KOPT-K1 (cell line): ENCODE measurements around the gene PSORS1C1.
"Not testable (repeated sequence)": the region's sequence is repeated elsewhere in the genome, so short reads cannot be mapped to it uniquely, and the experiment has no call there.

Source experiments
- H3K27ac ChIP-seq: fragments of 200-600 bp; sonication (generic); 2 replicates; pipeline ENCODE4 v1.5.1; 2016; ENCODE audit warnings: antibody characterized with exemption, mild to moderate bottlenecking, low read depth, low read length; ENCODE audit not compliant: poor library complexity, severe bottlenecking
- H3K36me3 ChIP-seq: fragments of 200-600 bp; sonication (generic); 2 replicates; pipeline ENCODE4 v1.5.1; 2017; ENCODE audit warnings: antibody characterized with exemption, mild to moderate bottlenecking, low read length, moderate library complexity; ENCODE audit not compliant: insufficient read depth
- H3K9me3 ChIP-seq: fragments of 200-600 bp; sonication (generic); 2 replicates; pipeline ENCODE4 v1.5.1; 2017; ENCODE audit warnings: antibody characterized with exemption, low read length, mild to moderate bottlenecking; ENCODE audit not compliant: insufficient read depth, poor library complexity, severe bottlenecking

The PSORS1C1 gene

DNA sequence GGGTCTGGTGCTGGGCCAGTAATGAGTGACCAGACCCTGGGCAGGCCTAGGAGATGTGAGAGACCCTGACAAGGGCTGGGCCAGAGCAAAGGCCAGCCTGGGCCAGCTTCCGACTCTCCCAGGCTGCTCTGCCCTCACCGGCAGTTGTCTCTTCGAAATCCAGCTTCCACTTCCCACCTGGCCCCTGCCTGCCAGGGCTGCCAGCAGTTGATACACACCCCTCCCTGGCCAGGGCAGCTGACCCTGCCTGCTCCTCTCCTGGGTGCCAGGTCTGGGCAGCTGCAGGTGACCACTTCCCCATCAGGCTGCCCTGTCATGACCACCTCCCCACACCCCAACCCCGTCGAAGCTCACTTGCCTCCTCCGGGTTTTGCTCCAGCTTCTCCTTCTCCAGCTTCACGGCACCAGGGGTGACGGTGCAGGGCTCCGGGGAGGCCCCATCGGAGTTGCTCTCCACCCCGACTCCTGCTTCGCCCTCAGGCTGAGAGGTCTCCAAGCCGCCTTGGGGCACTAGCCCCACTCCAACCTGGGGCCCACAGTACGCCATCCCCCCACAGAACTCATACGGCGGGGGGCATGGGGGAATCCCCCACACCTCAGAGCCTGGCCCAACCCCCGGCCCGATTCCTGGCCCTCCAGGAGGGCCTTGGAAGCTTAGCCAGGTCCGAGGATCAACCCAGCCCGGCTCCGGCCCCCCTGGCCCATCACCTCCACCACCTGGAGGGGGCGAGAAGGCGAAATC lies 55.4 kb downstream of the PSORS1C1 start:
- H3K9me3 ChIP-seq, H3K27ac ChIP-seq: not testable (repeated sequence)
- H3K36me3 ChIP-seq: peaks cover 11% of the 10 kb centered on the region; the same call in 1 of the 2 replicates

DNA sequence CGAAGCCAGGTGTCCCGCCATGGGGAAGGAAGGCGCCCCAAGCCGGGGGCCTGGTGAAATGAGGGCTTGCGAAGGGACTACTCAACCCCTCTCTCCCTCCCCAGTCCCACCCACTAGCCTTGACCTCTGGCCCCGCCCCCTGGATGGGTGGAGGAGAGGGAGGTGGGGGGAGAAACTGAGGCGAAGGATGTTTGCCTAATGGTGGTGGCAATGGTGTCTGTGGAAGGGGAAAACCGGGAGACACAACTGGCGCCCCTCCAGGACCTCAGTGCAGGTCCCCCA lies 55.9 kb downstream of the PSORS1C1 start, which contains the start of gene POU5F1:
TSS of gene POU5F1 (minus strand) at position 83 of the 282 bp plus-strand sequence. CDS start at position 21, 62 bp downstream.
- Histone ChIP-seq H3K9me3 (no peaks in the 10 kb centered on the region), H3K27ac (no peak within 1 kb of the TSS), H3K36me3 (peaks cover 8% of the 10 kb centered on the region; the same call in 1 of the 2 replicates)

DNA sequence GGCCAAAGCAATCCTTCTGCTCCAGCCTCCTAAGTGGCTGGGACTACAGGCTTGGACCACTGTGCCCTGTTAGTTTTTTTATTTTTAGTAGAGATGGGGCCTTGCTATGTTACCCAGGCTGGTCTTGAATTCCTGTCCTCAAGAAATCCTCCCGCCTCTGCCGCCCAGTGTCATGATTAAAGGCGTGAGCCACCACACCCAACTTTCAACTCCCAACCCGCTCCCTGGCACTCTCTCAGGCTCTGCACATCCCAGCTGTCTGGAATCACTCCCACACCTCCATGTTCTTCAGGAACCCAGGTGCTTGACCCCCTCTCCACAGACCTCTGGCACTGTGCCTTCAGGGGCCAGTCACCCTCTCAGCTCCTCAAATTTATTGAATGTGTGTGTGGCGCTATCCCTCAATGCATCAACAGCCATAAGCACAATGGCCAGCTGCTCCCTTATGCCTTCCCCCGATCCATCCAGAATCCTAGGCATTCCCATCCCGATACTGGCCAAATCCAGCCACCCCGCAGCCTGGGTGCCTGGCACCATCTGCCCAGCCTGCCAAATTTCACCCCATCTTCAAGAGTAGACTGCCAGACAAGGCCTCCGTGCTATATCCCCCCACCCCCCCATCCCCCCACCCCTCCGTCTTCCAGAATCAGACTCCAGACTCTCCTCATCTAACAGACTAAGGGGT lies 56.5 kb downstream of the PSORS1C1 start:
- Histone ChIP-seq H3K27ac (no peak overlapping the region), H3K36me3 (peaks cover 2% of the 10 kb centered on the region; the same call in 1 of the 2 replicates), H3K9me3 (no peaks in the 10 kb centered on the region)

- no peak overlapping the region for H3K27ac ChIP-seq
- H3K9me3 ChIP-seq: no peaks in the 10 kb centered on the region
- no peaks in the 10 kb centered on the region for H3K36me3 ChIP-seq
Observed at GRCh38 chr6:31171931-31172905, 57.6 kb downstream of the PSORS1C1 start.

GRCh38 chr6:31172973-31173384 lies 58.4 kb downstream of the PSORS1C1 start:
- H3K27ac ChIP-seq: no peak overlapping the region
- no peaks in the 10 kb centered on the region for H3K9me3 ChIP-seq
- H3K36me3 ChIP-seq: no peaks in the 10 kb centered on the region

DNA sequence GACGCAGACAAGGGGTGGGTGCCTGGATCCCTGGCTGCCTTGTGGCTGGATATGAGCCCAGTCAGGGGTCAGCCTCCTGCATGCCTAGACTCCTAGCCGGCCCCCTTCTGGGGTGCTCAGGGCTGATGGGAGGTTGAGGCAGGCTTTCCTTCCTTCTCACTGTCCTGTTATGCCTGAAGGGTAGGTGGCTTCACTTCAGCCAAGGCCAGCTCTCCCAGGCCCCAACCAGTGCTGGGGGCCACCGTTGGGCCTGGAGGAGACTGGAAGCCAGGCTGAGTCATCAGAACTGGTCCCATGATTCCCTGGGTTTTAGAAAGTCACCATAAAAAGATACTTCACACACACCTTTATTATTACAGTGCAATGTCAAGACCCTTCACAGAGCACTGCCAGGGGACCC lies 58.8 kb downstream of the PSORS1C1 start:
- Histone ChIP-seq H3K27ac (no peak overlapping the region), H3K9me3 (no peaks in the 10 kb centered on the region), H3K36me3 (no peaks in the 10 kb centered on the region)

GRCh38 chr6:31174378-31174777 lies 59.8 kb downstream of the PSORS1C1 start:
- no peak overlapping the region for H3K27ac ChIP-seq
- H3K9me3 ChIP-seq: no peaks in the 10 kb centered on the region

DNA sequence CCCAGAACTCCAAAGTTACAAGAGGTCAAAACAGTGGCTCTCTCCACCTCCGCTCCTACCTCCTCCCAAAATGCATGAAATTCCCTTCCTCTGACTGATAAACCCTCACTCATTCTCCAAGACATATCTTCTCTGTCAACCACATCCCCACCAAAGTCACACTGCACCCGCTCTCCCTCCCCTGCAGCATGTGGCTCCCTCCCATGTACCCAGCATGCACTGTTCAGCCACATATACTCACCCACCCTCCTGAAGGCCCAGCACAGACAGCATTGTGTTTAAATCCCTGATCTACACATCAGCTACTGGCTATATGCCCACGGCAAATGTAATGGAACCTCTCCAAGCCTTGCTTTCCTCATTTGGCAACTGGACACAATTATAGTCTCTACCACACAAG lies 61.4 kb downstream of the PSORS1C1 start:
- no peaks in the 10 kb centered on the region for H3K9me3 ChIP-seq
- H3K36me3 ChIP-seq: no peaks in the 10 kb centered on the region
- peak overlapping the region; percentile 3 for H3K27ac ChIP-seq

More at GRCh38 chr6:31174378-31174777, 59.8 kb downstream of the PSORS1C1 start:
- no peaks in the 10 kb centered on the region for H3K36me3 ChIP-seq

- Histone ChIP-seq H3K36me3 (no peaks in the 10 kb centered on the region), H3K27ac (no peak overlapping the region), H3K9me3 (no peaks in the 10 kb centered on the region)
Observed at GRCh38 chr6:31178143-31179041, 63.8 kb downstream of the PSORS1C1 start.

DNA sequence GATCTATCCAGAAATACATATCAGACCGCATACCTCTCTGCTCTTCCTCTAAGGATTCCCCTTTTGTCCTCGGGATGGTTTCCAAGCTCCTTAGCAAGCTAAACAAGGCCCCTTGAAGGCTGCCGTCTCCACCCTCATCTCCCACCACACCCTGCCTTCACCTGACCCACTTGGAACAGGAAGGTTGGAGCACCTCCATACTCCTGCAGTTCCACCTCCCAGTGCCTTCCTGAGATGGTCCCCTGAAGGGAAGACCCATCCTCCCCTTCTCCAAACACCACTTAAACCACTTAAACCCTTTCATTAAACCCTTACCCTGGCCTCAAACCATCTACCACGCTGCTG lies 64.4 kb downstream of the PSORS1C1 start:
- no peaks in the 10 kb centered on the region for H3K9me3 ChIP-seq
- no peak overlapping the region for H3K27ac ChIP-seq
- no peaks in the 10 kb centered on the region for H3K36me3 ChIP-seq

DNA sequence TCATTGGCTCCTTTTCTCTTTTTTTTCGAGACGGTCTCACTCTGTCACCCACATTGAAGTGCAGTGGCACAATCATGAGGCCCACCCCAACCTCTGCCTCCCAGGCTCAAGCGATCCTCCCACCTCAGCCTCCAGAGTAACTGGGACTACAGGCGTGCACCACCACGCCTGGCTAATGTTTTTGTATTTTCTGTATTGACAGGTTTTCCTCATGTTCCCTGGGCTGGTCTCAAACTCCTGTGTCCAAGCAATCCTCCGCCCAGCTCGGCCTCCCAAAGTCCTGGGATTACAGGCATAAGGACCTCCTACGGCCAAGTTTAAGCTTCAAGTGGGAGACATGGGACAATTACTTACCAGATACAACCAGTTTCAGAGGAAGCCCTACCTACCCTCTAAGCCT lies 65.3 kb downstream of the PSORS1C1 start:
- Histone ChIP-seq H3K9me3 (no peaks in the 10 kb centered on the region), H3K36me3 (no peaks in the 10 kb centered on the region), H3K27ac (no peak overlapping the region)

DNA sequence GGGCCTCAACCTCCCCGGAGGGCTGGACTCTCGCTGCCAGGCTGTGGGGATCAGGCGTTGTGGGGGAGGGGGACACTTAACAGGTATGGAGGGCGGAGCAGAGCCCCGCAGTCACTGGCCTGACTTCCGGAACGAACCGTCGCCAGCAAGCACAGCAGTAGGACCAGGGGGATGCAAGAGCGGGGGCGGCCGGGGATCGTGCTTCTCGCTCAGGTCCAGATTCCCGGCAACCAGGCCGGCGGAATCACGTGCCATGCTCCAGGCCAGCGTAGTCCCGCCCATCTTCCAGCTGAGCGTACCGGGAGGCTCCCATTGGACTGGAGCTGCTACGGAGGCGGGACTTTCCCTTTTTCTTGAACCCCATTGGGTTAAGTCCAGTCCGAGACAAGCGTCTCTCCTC lies 65.9 kb downstream of the PSORS1C1 start:
- Histone ChIP-seq H3K36me3 (no peaks in the 10 kb centered on the region), H3K9me3 (no peaks in the 10 kb centered on the region), H3K27ac (no peak overlapping the region)

DNA sequence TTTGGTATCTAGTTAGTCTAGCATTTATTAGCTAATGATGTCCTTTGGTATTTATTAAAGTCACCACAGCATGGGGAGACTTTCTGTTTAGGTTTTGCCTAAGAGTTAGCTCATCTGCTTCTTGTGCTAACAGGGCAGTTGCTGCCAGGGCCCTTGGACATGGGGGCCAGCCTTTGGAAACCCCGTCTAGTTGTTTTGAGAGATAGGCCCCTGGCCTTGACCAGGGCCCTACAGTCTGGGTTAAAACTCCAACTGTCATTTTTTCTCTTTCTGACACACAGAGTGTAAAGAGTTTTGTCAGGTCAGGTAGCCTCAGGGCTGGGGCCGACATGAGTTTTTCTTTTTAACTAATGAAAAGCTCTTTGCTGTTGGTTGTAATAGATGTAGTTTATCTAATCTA lies 68.7 kb downstream of the PSORS1C1 start:
- H3K36me3 ChIP-seq, H3K9me3 ChIP-seq, H3K27ac ChIP-seq: not testable (repeated sequence)

DNA sequence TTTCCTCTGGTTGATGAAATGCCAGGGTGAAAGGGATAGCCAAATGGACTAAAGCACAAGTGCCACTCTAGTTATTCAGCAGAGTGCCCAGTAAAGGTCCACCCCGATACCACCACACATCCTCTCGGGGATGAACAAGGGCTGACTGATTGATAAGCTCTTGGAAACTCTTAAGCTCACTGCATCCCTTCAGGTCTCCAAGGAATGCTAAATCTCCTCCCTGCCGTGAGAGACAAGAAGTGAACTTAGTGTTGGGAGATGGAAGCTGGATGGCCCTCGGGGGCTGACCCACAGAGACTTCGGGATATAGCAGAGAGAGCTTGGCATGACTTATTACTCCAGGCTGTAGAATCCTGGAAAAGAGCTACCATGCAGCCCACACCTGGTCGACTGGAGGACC lies 69.3 kb downstream of the PSORS1C1 start:
- H3K9me3 ChIP-seq, H3K36me3 ChIP-seq, H3K27ac ChIP-seq: not testable (repeated sequence)
